Activated CD8-positive, alpha-beta T cell treated with anti-CD3 and anti-CD28 coated beads for 36 hours (primary cell): ENCODE data around the gene RPN2. TPM values are rescaled to one million over a fixed set of nuclear protein-coding genes. Genes with fewer than 3 reads are reported as not detected.

Experiments
- ATAC-seq: fragments of 200-7000 bp; cut with Tn5 transposase; one replicate; pipeline ENCODE4 v1.10.0; 2021; ENCODE audit warnings: mild to moderate bottlenecking, moderate library complexity
- CTCF ChIA-PET: fragments of 350-600 bp; sonication (Branson Sonifier 250); formaldehyde crosslinking; loops from one replicate; lab custom pipeline; 2021; ENCODE audit warnings: antibody characterized with exemption; lab: Charles Lee
- POLR2A ChIA-PET: fragments of 350-600 bp; sonication (Branson Sonifier 250); formaldehyde crosslinking; loops from one replicate; lab custom pipeline; 2021; ENCODE audit warnings: antibody characterized with exemption; lab: Charles Lee
- DNase-seq: peaks from one replicate; pipeline ENCODE4 v3.0.0-alpha.2; 2020
- H3K27ac Mint-ChIP-seq: one replicate; pipeline ENCODE4 v1.8.0; 2021; ENCODE audit warnings: mild to moderate bottlenecking, mixed read lengths
- H3K27me3 Mint-ChIP-seq: one replicate; pipeline ENCODE4 v1.8.0; 2021; ENCODE audit warnings: mixed read lengths
- H3K36me3 Mint-ChIP-seq: one replicate; pipeline ENCODE4 v1.8.0; 2021; ENCODE audit warnings: low read depth, mixed read lengths
- H3K4me1 Mint-ChIP-seq: one replicate; pipeline ENCODE4 v1.8.0; 2021; ENCODE audit warnings: low read depth, mixed read lengths
- H3K4me3 Mint-ChIP-seq: one replicate; pipeline ENCODE4 v1.8.0; 2021; ENCODE audit warnings: mild to moderate bottlenecking, moderate library complexity, mixed read lengths
- H3K9me3 Mint-ChIP-seq: one replicate; pipeline ENCODE4 v1.8.0; 2021; ENCODE audit warnings: mixed read lengths
- CTCF ChIP-seq: fragments of 200-600 bp; IDR thresholded peaks from one replicate; pipeline ENCODE4 v1.8.0; 2022; ENCODE audit warnings: antibody characterized with exemption, mild to moderate bottlenecking
- intact Hi-C: fragments of 100-400 bp; cut with micrococcal nuclease; formaldehyde crosslinking; loops from one replicate; pipeline ENCODE4 v1.10.0; 2022
- total RNA-seq, 2 experiments: library from RNA; stranded (reverse); gene quantifications; one replicate each; pipeline ENCODE4 v1.2.3, GENCODE V29; 2021

Gene RPN2
- total RNA-seq, 2 experiments from 2014 or later = 103 to 107 TPM

DNA sequence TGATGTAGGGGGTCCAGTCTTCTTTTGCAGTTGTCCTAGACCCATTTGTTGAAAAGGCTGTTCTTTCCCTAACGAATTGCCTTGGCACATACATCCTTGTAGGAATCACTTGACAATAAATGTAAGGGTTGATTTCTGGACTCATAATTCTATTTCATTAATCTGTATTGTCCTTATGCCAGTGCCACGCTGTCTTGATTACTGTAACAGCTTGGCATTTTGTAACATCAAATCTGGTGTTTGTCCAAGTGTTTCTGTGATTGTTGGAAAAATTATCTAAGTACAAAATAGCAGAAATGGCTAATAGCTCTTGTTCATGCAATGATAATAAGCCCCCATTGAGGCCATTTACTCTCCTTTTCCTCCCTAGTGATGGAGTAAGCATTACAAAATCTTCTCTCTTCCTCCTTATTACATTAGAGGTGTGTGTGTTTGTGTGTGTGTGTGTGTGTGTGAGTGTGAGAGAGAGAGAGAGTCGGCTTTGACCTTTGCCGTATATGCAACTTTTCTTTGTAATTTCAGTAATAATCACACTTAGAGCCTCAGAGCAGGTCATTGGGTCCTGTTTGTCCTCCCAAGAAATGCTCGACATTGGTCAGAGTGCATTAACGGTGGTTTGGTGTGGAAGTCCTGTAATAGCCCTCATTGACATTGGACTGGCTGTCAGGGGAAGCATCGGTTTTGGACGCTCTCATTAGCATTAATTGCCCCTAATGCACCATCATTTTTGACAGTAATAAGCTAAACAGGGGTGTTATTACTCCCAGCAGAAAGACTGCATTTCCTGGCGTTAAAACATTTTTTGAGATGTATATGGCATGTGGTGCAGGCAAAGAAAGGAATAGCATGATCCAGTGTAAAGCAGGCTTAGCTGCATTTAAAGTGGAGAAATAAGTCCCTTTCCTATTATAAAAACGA lies 40.9 kb downstream of the RPN2 start:
- intact Hi-C loops = no loop called here
- no peak for ATAC-seq
- POLR2A ChIA-PET = no interaction called here
- CTCF ChIA-PET = interaction anchor here (2.0 to 5.9 kb wide), 2 partner anchors 18 to 25 kb away, joined by 7 to 26 read pairs; no protein-coding TSS in a partner anchor
- no peak for TF ChIP-seq CTCF
- peaks cover 41% of the 10 kb centered on the region for H3K36me3 Mint-ChIP-seq
- peaks cover 3% of the 10 kb centered on the region for H3K4me1 Mint-ChIP-seq
- no peak for DNase-seq
- H3K4me3 Mint-ChIP-seq = no peak overlapping the region
- H3K9me3 Mint-ChIP-seq = no peaks in the 10 kb centered on the region
- H3K27me3 Mint-ChIP-seq = no peaks in the 10 kb centered on the region
- no peak overlapping the region for H3K27ac Mint-ChIP-seq

DNA sequence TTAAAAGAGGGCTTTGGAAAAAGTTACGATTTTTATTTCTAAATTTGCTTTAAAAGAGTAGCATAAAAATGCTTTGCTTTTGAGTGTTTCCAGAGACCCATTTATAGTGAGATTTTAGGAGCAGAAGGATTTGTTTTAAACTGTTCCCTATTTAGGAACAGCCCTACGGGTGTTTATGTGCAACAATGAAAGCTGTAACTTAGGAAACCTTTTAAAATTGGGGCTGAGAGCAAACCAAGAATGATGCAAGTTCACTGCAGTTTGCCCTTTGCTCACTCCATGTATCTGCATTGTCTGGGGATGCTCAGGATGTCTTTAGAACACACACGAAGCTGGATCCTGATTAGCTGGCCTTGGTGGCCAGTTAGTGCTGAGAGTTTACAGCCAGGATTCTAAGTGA lies 41.6 kb downstream of the RPN2 start:
- Mint-ChIP-seq H3K36me3 (peaks cover 46% of the 10 kb centered on the region), H3K4me1 (peaks cover 3% of the 10 kb centered on the region), H3K27me3 (no peaks in the 10 kb centered on the region), H3K9me3 (no peaks in the 10 kb centered on the region), H3K4me3 (no peak overlapping the region), H3K27ac (no peak overlapping the region)
- intact Hi-C loops = no loop called here
- CTCF ChIA-PET = interaction anchor here (2.0 to 5.9 kb wide), 2 partner anchors 19 to 26 kb away, joined by 7 to 26 read pairs; no protein-coding TSS in a partner anchor
- POLR2A ChIA-PET = interaction anchor here (0.5 to 0.6 kb wide), 2 partner anchors 25 to 108 kb away, joined by 3 read pairs; no protein-coding TSS in a partner anchor
- DNase-seq = no peak
- TF ChIP-seq CTCF = no peak
- no peak for ATAC-seq

DNA sequence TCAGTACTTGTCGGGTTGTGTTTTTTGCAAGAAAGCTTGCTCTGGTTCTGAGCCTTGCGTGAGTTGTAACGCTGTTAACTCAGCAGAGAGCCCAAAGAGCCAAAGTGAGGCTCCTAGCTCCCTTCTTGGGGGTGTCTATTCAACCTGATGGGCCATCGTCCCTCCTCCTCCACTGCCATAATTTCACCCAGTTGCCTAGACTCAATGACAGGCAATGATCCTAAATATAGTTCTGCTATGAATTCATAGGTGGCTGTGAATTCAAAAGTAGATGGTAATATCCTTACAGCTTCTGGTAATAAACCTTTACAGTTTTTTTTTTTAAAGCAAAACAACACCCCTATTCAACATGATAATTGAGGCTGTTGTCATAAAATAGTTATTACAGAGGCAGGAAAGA lies 43.0 kb downstream of the RPN2 start:
- Mint-ChIP-seq H3K4me3 (no peak overlapping the region), H3K27me3 (no peaks in the 10 kb centered on the region), H3K36me3 (peaks cover 41% of the 10 kb centered on the region), H3K9me3 (no peaks in the 10 kb centered on the region), H3K4me1 (peaks cover 3% of the 10 kb centered on the region), H3K27ac (no peak overlapping the region)
- ATAC-seq (no peak), DNase-seq (no peak)
- ChIA-PET POLR2A (no interaction called here), CTCF (interaction anchor here (0.6 to 5.9 kb wide), 2 partner anchors 27 to 29 kb away, joined by 3 to 26 read pairs; no protein-coding TSS in a partner anchor)
- TF ChIP-seq CTCF = no peak
- intact Hi-C loops = no loop called here

- Mint-ChIP-seq H3K4me1 (peaks cover 3% of the 10 kb centered on the region), H3K36me3 (peaks cover 43% of the 10 kb centered on the region), H3K27ac (no peak overlapping the region), H3K9me3 (no peaks in the 10 kb centered on the region), H3K4me3 (no peak overlapping the region), H3K27me3 (no peaks in the 10 kb centered on the region)
- peak; percentile 66 for ATAC-seq
- CTCF ChIA-PET = interaction anchor here (0.9 to 5.9 kb wide), 4 partner anchors 9 to 311 kb away, joined by 3 to 26 read pairs (median 4); no protein-coding TSS in a partner anchor
- TF ChIP-seq CTCF = no peak
- no peak for DNase-seq
- intact Hi-C loops = no loop called here
- POLR2A ChIA-PET = interaction anchor here (0.6 kb wide), 1 partner anchor 193 kb away, joined by 3 read pairs; no protein-coding TSS in a partner anchor
Observed at GRCh38 chr20:37223053-37223452, 43.9 kb downstream of the RPN2 start.

DNA sequence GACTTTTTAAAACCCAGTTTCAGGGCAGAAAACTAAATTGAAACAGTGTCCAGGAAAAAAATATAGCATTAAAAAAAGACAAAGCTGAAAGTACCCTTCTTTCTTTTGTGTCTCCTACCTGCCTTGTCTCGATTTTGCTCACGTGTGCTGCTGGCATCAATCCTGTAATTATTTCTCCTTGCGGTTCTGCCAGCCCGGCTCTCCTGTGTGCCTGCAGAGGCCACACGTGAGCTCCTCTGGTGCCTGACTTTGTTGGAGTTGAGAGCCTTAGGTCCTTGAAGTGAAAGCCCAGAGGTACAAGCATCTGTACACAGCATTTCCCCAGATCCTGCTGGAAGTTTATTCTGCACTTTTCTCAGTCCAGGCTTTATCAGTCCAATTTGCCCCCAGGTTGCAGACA lies 46.0 kb downstream of the RPN2 start:
- Mint-ChIP-seq H3K27ac (no peak overlapping the region), H3K9me3 (no peaks in the 10 kb centered on the region), H3K27me3 (no peaks in the 10 kb centered on the region), H3K4me3 (no peak overlapping the region), H3K4me1 (no peaks in the 10 kb centered on the region), H3K36me3 (peaks cover 48% of the 10 kb centered on the region)
- DNase-seq (no peak), ATAC-seq (no peak)
- intact Hi-C loops = no loop called here
- CTCF ChIA-PET = interaction anchor here (0.5 to 5.9 kb wide), 2 partner anchors 30 to 308 kb away, joined by 3 to 26 read pairs; no protein-coding TSS in a partner anchor
- no peak for TF ChIP-seq CTCF
- POLR2A ChIA-PET = interaction anchor here (0.7 to 1.8 kb wide), 3 partner anchors 10 to 24 kb away, joined by 3 read pairs; no protein-coding TSS in a partner anchor
